ENCODE data around the gene GNB1L. TPM values are rescaled to one million over a fixed set of nuclear protein-coding genes. Genes with fewer than 3 reads are reported as not detected.

GNB1L gene
- total RNA-seq, 1 experiment from 2014 or later: 27.0 TPM

GRCh38 chr22:19775496-19776325, 79.0 kb downstream of the GNB1L start:
- no peak for DNase-seq
- Histone ChIP-seq H3K4me2 (ENCODE audit: low read length) (no peak overlapping the region), H4K20me1 (ENCODE audit: low read length) (no peaks in the 10 kb centered on the region), H3K4me1 (ENCODE audit: insufficient read depth, low read length) (peaks cover 8% of the 10 kb centered on the region; the same call in 1 of the 2 replicates), H3K4me3 (ENCODE audit: low read length) (no peak overlapping the region), H2AFZ (ENCODE audit: low read length) (no peak overlapping the region), H3K9me3 (ENCODE audit: low read length) (no peaks in the 10 kb centered on the region), H3K27ac (ENCODE audit: low read length) (no peak overlapping the region), H3K36me3 (ENCODE audit: low read depth, low read length) (no peaks in the 10 kb centered on the region), H3K79me2 (ENCODE audit: low read length) (no peaks in the 10 kb centered on the region), H3F3A (ENCODE audit: low read length, unreplicated experiment) (no peaks in the 10 kb centered on the region), H3K9me2 (replicated peaks; ENCODE audit: low read length) (no peaks in the 10 kb centered on the region), H3K9ac (ENCODE audit: low read length) (no peak overlapping the region), H3K27me3 (ENCODE audit: low read length) (no peaks in the 10 kb centered on the region)
- TF ChIP-seq EZH2phosphoT487 (IDR thresholded peaks at IDR 0.05; ENCODE audit: borderline replicate concordance, low read length): no peak
- no peak for TF ChIP-seq CTCF (conservative IDR thresholded peaks at IDR 0.05; ENCODE audit: low read depth, low read length)
- TF ChIP-seq EZH2 (IDR thresholded peaks at IDR 0.05; ENCODE audit: low read length, unreplicated experiment): no peak
- ChIA-PET CTCF (no interaction called here), POLR2A (ENCODE audit: unreplicated experiment) (no interaction called here)
- no peak for ATAC-seq
- intact Hi-C loops (cut with micrococcal nuclease): no loop called here
- BruUV-seq (replicated peaks): no TSS peak

- intact Hi-C loops (cut with micrococcal nuclease): no loop called here
- no peaks in the 10 kb centered on the region for H3K9me3 ChIP-seq (ENCODE audit: low read length)
- BruUV-seq (replicated peaks): no TSS peak
- no peak overlapping the region for H3K27ac ChIP-seq (ENCODE audit: low read length)
- no peaks in the 10 kb centered on the region for H3K79me2 ChIP-seq (ENCODE audit: low read length)
- no peak overlapping the region for H3K9ac ChIP-seq (ENCODE audit: low read length)
- H2AFZ ChIP-seq (ENCODE audit: low read length): no peak overlapping the region
- no peaks in the 10 kb centered on the region for H3F3A ChIP-seq (ENCODE audit: low read length, unreplicated experiment)
- no peak for TF ChIP-seq CTCF (conservative IDR thresholded peaks at IDR 0.05; ENCODE audit: low read depth, low read length)
- no peak for TF ChIP-seq EZH2 (IDR thresholded peaks at IDR 0.05; ENCODE audit: low read length, unreplicated experiment)
- TF ChIP-seq EZH2phosphoT487 (IDR thresholded peaks at IDR 0.05; ENCODE audit: borderline replicate concordance, low read length): no peak
- ChIA-PET POLR2A (ENCODE audit: unreplicated experiment) (no interaction called here), CTCF (no interaction called here)
- H3K4me3 ChIP-seq (ENCODE audit: low read length): no peak overlapping the region
- H3K27me3 ChIP-seq (ENCODE audit: low read length): no peaks in the 10 kb centered on the region
- H3K36me3 ChIP-seq (ENCODE audit: low read depth, low read length): no peaks in the 10 kb centered on the region
- no peaks in the 10 kb centered on the region for H3K9me2 ChIP-seq (replicated peaks; ENCODE audit: low read length)
- no peaks in the 10 kb centered on the region for H4K20me1 ChIP-seq (ENCODE audit: low read length)
- ATAC-seq (no peak), DNase-seq (no peak)
- H3K4me2 ChIP-seq (ENCODE audit: low read length): no peak overlapping the region
- H3K4me1 ChIP-seq (ENCODE audit: insufficient read depth, low read length): no peaks in the 10 kb centered on the region
Measured at GRCh38 chr22:19774628-19775027, 80.0 kb downstream of the GNB1L start.

GRCh38 chr22:19773470-19774040, 81.1 kb downstream of the GNB1L start:
- no peak for ATAC-seq
- Histone ChIP-seq H4K20me1 (ENCODE audit: low read length) (no peaks in the 10 kb centered on the region), H3K4me1 (ENCODE audit: insufficient read depth, low read length) (no peaks in the 10 kb centered on the region), H3F3A (ENCODE audit: low read length, unreplicated experiment) (no peaks in the 10 kb centered on the region), H3K9me3 (ENCODE audit: low read length) (no peaks in the 10 kb centered on the region), H3K4me3 (ENCODE audit: low read length) (no peak overlapping the region), H3K9me2 (replicated peaks; ENCODE audit: low read length) (no peaks in the 10 kb centered on the region), H3K4me2 (ENCODE audit: low read length) (no peak overlapping the region), H3K79me2 (ENCODE audit: low read length) (no peaks in the 10 kb centered on the region), H3K27me3 (ENCODE audit: low read length) (no peaks in the 10 kb centered on the region), H2AFZ (ENCODE audit: low read length) (no peak overlapping the region), H3K36me3 (ENCODE audit: low read depth, low read length) (no peaks in the 10 kb centered on the region), H3K9ac (ENCODE audit: low read length) (no peak overlapping the region), H3K27ac (ENCODE audit: low read length) (no peak overlapping the region)
- TF ChIP-seq EZH2phosphoT487 (IDR thresholded peaks at IDR 0.05; ENCODE audit: borderline replicate concordance, low read length) (no peak), EZH2 (IDR thresholded peaks at IDR 0.05; ENCODE audit: low read length, unreplicated experiment) (no peak)
- ChIA-PET CTCF (no interaction called here), POLR2A (ENCODE audit: unreplicated experiment) (no interaction called here)
- no TSS peak for BruUV-seq (replicated peaks)
- DNase-seq: no peak
- intact Hi-C loops (cut with micrococcal nuclease): no loop called here
